Cerebellar nuclear complex (tissue), 1 donor: ENCODE data around the gene MISP.
"Not testable (repeated sequence)": the region's sequence is repeated elsewhere in the genome, so short reads cannot be mapped to it uniquely, and the experiment has no call there.

Experiments
- DNase-seq, 2 experiments: peaks; one replicate each; lab custom pipeline; 2025; lab: John Stamatoyannopoulos, UW

The MISP gene

GRCh38 chr19:750640-751423, at the start of gene MISP:
MISP (plus strand) TSS chr19:751112; CDS start chr19:756947, 5,835 bp downstream.
- DNase-seq = no peak

- not testable (repeated sequence) for DNase-seq
Measured at GRCh38 chr19:702847-703246, 48.1 kb upstream of the MISP start.

GRCh38 chr19:703329-703650, 47.6 kb upstream of the MISP start:
- no peak for DNase-seq

GRCh38 chr19:703651-704446, 47.1 kb upstream of the MISP start:
- DNase-seq = no peak

GRCh38 chr19:704447-704741, 46.5 kb upstream of the MISP start:
- DNase-seq = no peak

- DNase-seq = no peak
Measured at GRCh38 chr19:708154-709143, 42.5 kb upstream of the MISP start, which contains the start of gene PALM. PALM (plus strand) TSS chr19:708935; CDS start chr19:709147, 212 bp downstream.

- DNase-seq = no peak
Measured at GRCh38 chr19:709196-709964, 41.5 kb upstream of the MISP start.

GRCh38 chr19:709965-710571, 40.8 kb upstream of the MISP start:
- DNase-seq = no peak

- no peak for DNase-seq
Measured at GRCh38 chr19:710767-711166, 40.1 kb upstream of the MISP start.

GRCh38 chr19:711254-711653, 39.7 kb upstream of the MISP start:
- DNase-seq = no peak

GRCh38 chr19:715347-715746, 35.6 kb upstream of the MISP start:
- no peak for DNase-seq

GRCh38 chr19:718251-718951, 32.5 kb upstream of the MISP start:
- DNase-seq = no peak

- DNase-seq = no peak
Measured at GRCh38 chr19:718991-719512, 31.9 kb upstream of the MISP start.

- no peak for DNase-seq
Measured at GRCh38 chr19:719636-720344, 31.1 kb upstream of the MISP start.

GRCh38 chr19:720345-721160, 30.4 kb upstream of the MISP start:
- DNase-seq = no peak

GRCh38 chr19:722553-723101, 28.3 kb upstream of the MISP start:
- no peak for DNase-seq

- DNase-seq = no peak
Measured at GRCh38 chr19:723247-723646, 27.7 kb upstream of the MISP start.

GRCh38 chr19:723714-724113, 27.2 kb upstream of the MISP start:
- no peak for DNase-seq
